Measurements from ENCODE around the gene EBF4.

Gene EBF4

GRCh38 chr20:2745936-2746635 lies 53.5 kb downstream of the EBF4 start:
- no peak for DNase-seq

GRCh38 chr20:2746636-2747265 lies 54.2 kb downstream of the EBF4 start:
- no peak for DNase-seq

- no peak for DNase-seq
These were observed 55.2 kb downstream of the EBF4 start for GRCh38 chr20:2747676-2748235.

GRCh38 chr20:2748551-2749342 lies 56.2 kb downstream of the EBF4 start:
- no peak for DNase-seq

- DNase-seq: no peak
These were observed 56.9 kb downstream of the EBF4 start for GRCh38 chr20:2749343-2749950.

- DNase-seq: no peak
These were observed 57.4 kb downstream of the EBF4 start for GRCh38 chr20:2749951-2750490.

GRCh38 chr20:2750491-2751251 lies 58.1 kb downstream of the EBF4 start:
- no peak for DNase-seq

GRCh38 chr20:2751347-2751877 lies 58.8 kb downstream of the EBF4 start:
- no peak for DNase-seq

GRCh38 chr20:2751878-2752566 lies 59.4 kb downstream of the EBF4 start:
- DNase-seq: no peak

GRCh38 chr20:2752567-2753460 lies 60.2 kb downstream of the EBF4 start:
- DNase-seq: no peak

- DNase-seq: no peak
These were observed 61.0 kb downstream of the EBF4 start for GRCh38 chr20:2753461-2754040.

GRCh38 chr20:2754424-2754823 lies 61.8 kb downstream of the EBF4 start:
- DNase-seq: no peak

GRCh38 chr20:2755451-2756055 lies 63.0 kb downstream of the EBF4 start:
- no peak for DNase-seq

- no peak for DNase-seq
These were observed 63.6 kb downstream of the EBF4 start for GRCh38 chr20:2756056-2756611.

GRCh38 chr20:2757001-2757400 lies 64.4 kb downstream of the EBF4 start:
- no peak for DNase-seq

- DNase-seq: no peak
These were observed 65.4 kb downstream of the EBF4 start for GRCh38 chr20:2757969-2758368.

- no peak for DNase-seq
These were observed 66.6 kb downstream of the EBF4 start for GRCh38 chr20:2759143-2759542.

- DNase-seq: no peak
These were observed 67.2 kb downstream of the EBF4 start for GRCh38 chr20:2759603-2760296.
